Activated CD4-positive, alpha-beta T cell treated with anti-CD3 and anti-CD28 coated beads for 36 hours (primary cell): ENCODE results near the gene ZBTB17. TPM values are rescaled to one million over a fixed set of nuclear protein-coding genes. Genes with fewer than 3 reads are reported as not detected.
"Not testable (repeated sequence)": the region's sequence is repeated elsewhere in the genome, so short reads cannot be mapped to it uniquely, and the experiment has no call there.

Source experiments
- ATAC-seq: fragments of 200-7000 bp; cut with Tn5 transposase; one replicate; pipeline ENCODE4 v1.10.0; 2021; ENCODE audit warnings: mild to moderate bottlenecking, moderate library complexity
- CTCF ChIA-PET: fragments of 350-600 bp; sonication (Branson Sonifier 250); formaldehyde crosslinking; loops from one replicate; lab custom pipeline; 2021; ENCODE audit warnings: antibody characterized with exemption; lab: Charles Lee
- POLR2A ChIA-PET: fragments of 350-600 bp; sonication (Branson Sonifier 250); formaldehyde crosslinking; loops from one replicate; lab custom pipeline; 2021; ENCODE audit warnings: antibody characterized with exemption, inconsistent platforms; lab: Charles Lee
- DNase-seq: peaks from one replicate; pipeline ENCODE4 v3.0.0-alpha.2; 2020
- H3K27ac Mint-ChIP-seq: one replicate; pipeline ENCODE4 v1.8.0; 2021; ENCODE audit warnings: mixed read lengths
- H3K27me3 Mint-ChIP-seq: one replicate; pipeline ENCODE4 v1.8.0; 2021; ENCODE audit warnings: mixed read lengths
- H3K36me3 Mint-ChIP-seq: one replicate; pipeline ENCODE4 v1.8.0; 2021; ENCODE audit warnings: low read depth, mixed read lengths
- H3K4me1 Mint-ChIP-seq: one replicate; pipeline ENCODE4 v1.8.0; 2021; ENCODE audit warnings: mixed read lengths
- H3K4me3 Mint-ChIP-seq: one replicate; pipeline ENCODE4 v1.8.0; 2021; ENCODE audit warnings: mild to moderate bottlenecking, moderate library complexity, mixed read lengths
- H3K9me3 Mint-ChIP-seq: one replicate; pipeline ENCODE4 v1.8.0; 2021; ENCODE audit warnings: low read depth, mixed read lengths
- intact Hi-C, 2 experiments: fragments of 100-400 bp; cut with DNase I in 1 of 2; cut with micrococcal nuclease in 1 of 2; formaldehyde crosslinking; loops; one replicate each; pipeline versions ENCODE4 v1.14.2 to v1.15.1; 2022 to 2024; cut with DNase I, micrococcal nuclease
- total RNA-seq, 2 experiments: library from RNA; stranded (reverse); gene quantifications; one replicate each; pipeline ENCODE4 v1.2.3, GENCODE V29; 2021

The ZBTB17 gene
- total RNA-seq, 2 experiments from 2014 or later, result 47.7 to 48.3 TPM

- peaks cover 1% of the 10 kb centered on the region for H3K4me1 Mint-ChIP-seq
- ChIA-PET CTCF (no interaction called here), POLR2A (no interaction called here)
- DNase-seq (no peak), ATAC-seq (no peak)
- no peak overlapping the region for H3K4me3 Mint-ChIP-seq
- peaks cover 81% of the 10 kb centered on the region for H3K36me3 Mint-ChIP-seq
- intact Hi-C loops, result no loop called here
- H3K9me3 Mint-ChIP-seq, result no peaks in the 10 kb centered on the region
- peak overlapping the region; percentile 52 for H3K27ac Mint-ChIP-seq
- no peaks in the 10 kb centered on the region for H3K27me3 Mint-ChIP-seq
These were observed 43.3 kb downstream of the ZBTB17 start for GRCh38 chr1:15932612-15933011.

GRCh38 chr1:15931884-15932283 is 44.0 kb downstream of the ZBTB17 start:
- ATAC-seq, result no peak
- H3K36me3 Mint-ChIP-seq, result peaks cover 74% of the 10 kb centered on the region
- no peak overlapping the region for H3K4me3 Mint-ChIP-seq
- no peaks in the 10 kb centered on the region for H3K4me1 Mint-ChIP-seq
- no peak for DNase-seq
- H3K27me3 Mint-ChIP-seq, result no peaks in the 10 kb centered on the region
- CTCF ChIA-PET, result no interaction called here
- intact Hi-C loops, result no loop called here
- no peaks in the 10 kb centered on the region for H3K9me3 Mint-ChIP-seq
- POLR2A ChIA-PET, result interaction anchor here (0.6 kb wide), 1 partner anchor 12 kb away, joined by 3 read pairs; no protein-coding TSS in a partner anchor
- peak overlapping the region; percentile 49 for H3K27ac Mint-ChIP-seq

GRCh38 chr1:15931401-15931800 is 44.5 kb downstream of the ZBTB17 start:
- H3K27ac Mint-ChIP-seq, result peak overlapping the region; percentile 49
- no peak overlapping the region for H3K4me3 Mint-ChIP-seq
- intact Hi-C loops, result no loop called here
- H3K9me3 Mint-ChIP-seq, result no peaks in the 10 kb centered on the region
- peaks cover 71% of the 10 kb centered on the region for H3K36me3 Mint-ChIP-seq
- DNase-seq (no peak), ATAC-seq (no peak)
- ChIA-PET CTCF (interaction anchor here (0.6 to 0.7 kb wide), 2 partner anchors 78 to 218 kb away, joined by 3 to 4 read pairs; no protein-coding TSS in a partner anchor), POLR2A (no interaction called here)
- H3K4me1 Mint-ChIP-seq, result no peaks in the 10 kb centered on the region
- no peaks in the 10 kb centered on the region for H3K27me3 Mint-ChIP-seq

GRCh38 chr1:15928971-15929965 is 46.6 kb downstream of the ZBTB17 start:
- Mint-ChIP-seq H3K4me1 (no peaks in the 10 kb centered on the region), H3K27ac (no peak overlapping the region), H3K4me3 (no peak overlapping the region), H3K36me3 (peaks cover 59% of the 10 kb centered on the region), H3K27me3 (no peaks in the 10 kb centered on the region), H3K9me3 (no peaks in the 10 kb centered on the region)
- POLR2A ChIA-PET, result no interaction called here
- ATAC-seq, result no peak
- intact Hi-C loops, result no loop called here
- CTCF ChIA-PET, result no interaction called here
- no peak for DNase-seq

GRCh38 chr1:15926448-15926847 is 49.5 kb downstream of the ZBTB17 start:
- CTCF ChIA-PET, result interaction anchor here (0.6 to 1.8 kb wide), 6 partner anchors 14 to 135 kb away, joined by 3 to 8 read pairs (median 4); no protein-coding TSS in a partner anchor
- H3K27me3 Mint-ChIP-seq, H3K27ac Mint-ChIP-seq, H3K9me3 Mint-ChIP-seq, intact Hi-C loops, H3K4me3 Mint-ChIP-seq, H3K4me1 Mint-ChIP-seq, DNase-seq, ATAC-seq, POLR2A ChIA-PET: not testable (repeated sequence)
- H3K36me3 Mint-ChIP-seq, result peaks cover 62% of the 10 kb centered on the region

GRCh38 chr1:15923241-15923640 is 52.7 kb downstream of the ZBTB17 start:
- H3K9me3 Mint-ChIP-seq, result no peaks in the 10 kb centered on the region
- no peaks in the 10 kb centered on the region for H3K27me3 Mint-ChIP-seq
- ChIA-PET CTCF (interaction anchor here (0.6 kb wide), 1 partner anchor 84 kb away, joined by 3 read pairs; no protein-coding TSS in a partner anchor), POLR2A (interaction anchor here (0.5 kb wide), 1 partner anchor 91 kb away, joined by 3 read pairs; no protein-coding TSS in a partner anchor)
- H3K4me1 Mint-ChIP-seq, result peaks cover 19% of the 10 kb centered on the region
- intact Hi-C loops, result no loop called here
- DNase-seq (no peak), ATAC-seq (no peak)
- no peak overlapping the region for H3K27ac Mint-ChIP-seq
- H3K36me3 Mint-ChIP-seq, result peaks cover 54% of the 10 kb centered on the region
- no peak overlapping the region for H3K4me3 Mint-ChIP-seq

- peak; percentile 96 for ATAC-seq
- Mint-ChIP-seq H3K36me3 (peaks cover 56% of the 10 kb centered on the region), H3K4me3 (peak overlapping the region; percentile 17), H3K4me1 (peaks cover 35% of the 10 kb centered on the region), H3K27ac (no peak overlapping the region), H3K27me3 (no peaks in the 10 kb centered on the region), H3K9me3 (no peaks in the 10 kb centered on the region)
- CTCF ChIA-PET, result interaction anchor here (1.9 kb wide), 1 partner anchor 30 kb away, joined by 6 read pairs; no protein-coding TSS in a partner anchor
- intact Hi-C loops, result loop anchor here (1.0 to 5.0 kb wide), 8 partner anchors 30 to 567 kb away; partner anchors contain the start of gene SPEN (in 1 of the 2)
- POLR2A ChIA-PET, result interaction anchor here (0.5 to 0.7 kb wide), 3 partner anchors 45 to 178 kb away, joined by 3 to 5 read pairs (median 5); no protein-coding TSS in a partner anchor
- DNase-seq, result peak; percentile 87
These were observed 56.8 kb downstream of the ZBTB17 start for GRCh38 chr1:15918962-15919715.

- CTCF ChIA-PET, result no interaction called here
- H3K4me1 Mint-ChIP-seq, result peaks cover 35% of the 10 kb centered on the region
- peaks cover 55% of the 10 kb centered on the region for H3K36me3 Mint-ChIP-seq
- POLR2A ChIA-PET, result no interaction called here
- H3K4me3 Mint-ChIP-seq, result no peak overlapping the region
- intact Hi-C loops, result loop anchor here (5.0 kb wide), 3 partner anchors 70 to 565 kb away; partner anchors contain the start of gene SPEN (in 1 of the 2)
- no peaks in the 10 kb centered on the region for H3K27me3 Mint-ChIP-seq
- no peak for ATAC-seq
- no peaks in the 10 kb centered on the region for H3K9me3 Mint-ChIP-seq
- no peak for DNase-seq
- H3K27ac Mint-ChIP-seq, result no peak overlapping the region
These were observed 59.0 kb downstream of the ZBTB17 start for GRCh38 chr1:15916916-15917315.

GRCh38 chr1:15916417-15916816 is 59.5 kb downstream of the ZBTB17 start:
- Mint-ChIP-seq H3K4me3 (no peak overlapping the region), H3K36me3 (peaks cover 53% of the 10 kb centered on the region), H3K9me3 (no peaks in the 10 kb centered on the region), H3K4me1 (peaks cover 34% of the 10 kb centered on the region), H3K27ac (no peak overlapping the region), H3K27me3 (no peaks in the 10 kb centered on the region)
- peak; percentile 50 for ATAC-seq
- intact Hi-C loops, result loop anchor here (5.0 kb wide), 3 partner anchors 69 to 564 kb away; partner anchors contain the start of gene SPEN (in 1 of the 2)
- ChIA-PET POLR2A (interaction anchor here (0.6 kb wide), 1 partner anchor 60 kb away, joined by 6 read pairs; no protein-coding TSS in a partner anchor), CTCF (interaction anchor here (0.6 to 1.4 kb wide), 2 partner anchors 98 to 101 kb away, joined by 3 to 4 read pairs; no protein-coding TSS in a partner anchor)
- DNase-seq, result peak; percentile 33

- peaks cover 53% of the 10 kb centered on the region for H3K36me3 Mint-ChIP-seq
- no peaks in the 10 kb centered on the region for H3K27me3 Mint-ChIP-seq
- ATAC-seq, result no peak
- no peaks in the 10 kb centered on the region for H3K9me3 Mint-ChIP-seq
- CTCF ChIA-PET, result interaction anchor here (0.6 to 1.4 kb wide), 3 partner anchors 98 to 316 kb away, joined by 3 to 4 read pairs (median 3); no protein-coding TSS in a partner anchor
- intact Hi-C loops, result loop anchor here (5.0 kb wide), 3 partner anchors 69 to 564 kb away; partner anchors contain the start of gene SPEN (in 1 of the 2)
- H3K4me1 Mint-ChIP-seq, result peaks cover 31% of the 10 kb centered on the region
- POLR2A ChIA-PET, result interaction anchor here (0.6 kb wide), 1 partner anchor 60 kb away, joined by 6 read pairs; no protein-coding TSS in a partner anchor
- peak overlapping the region; percentile 73 for H3K27ac Mint-ChIP-seq
- no peak for DNase-seq
- peak overlapping the region; percentile 3 for H3K4me3 Mint-ChIP-seq
These were observed 59.9 kb downstream of the ZBTB17 start for GRCh38 chr1:15915991-15916390.
